Progenitor cell of endocrine pancreas (in vitro differentiated cells): ENCODE measurements around the gene KCNG4. TPM values are rescaled to one million over a fixed set of nuclear protein-coding genes. Genes with fewer than 3 reads are reported as not detected.

Experiments used
- DNase-seq: peaks from one replicate; pipeline ENCODE4 v3.0.0; 2021; ENCODE audit warnings: low spot score; ENCODE audit not compliant: unreplicated experiment
- H3K27ac Mint-ChIP-seq: 2 replicates; pipeline ENCODE4 v1.8.0; 2021; ENCODE audit warnings: mild to moderate bottlenecking, moderate library complexity, mixed read lengths
- H3K27me3 Mint-ChIP-seq: 2 replicates; pipeline ENCODE4 v1.8.0; 2021; ENCODE audit warnings: mixed read lengths
- H3K36me3 Mint-ChIP-seq: 2 replicates; pipeline ENCODE4 v1.8.0; 2022; ENCODE audit warnings: mixed read lengths; ENCODE audit not compliant: insufficient read depth
- H3K4me1 Mint-ChIP-seq: 2 replicates; pipeline ENCODE4 v1.8.0; 2021; ENCODE audit warnings: low read depth, mixed read lengths
- H3K4me3 Mint-ChIP-seq: 2 replicates; pipeline ENCODE4 v1.8.0; 2021; ENCODE audit warnings: low read depth, mild to moderate bottlenecking, moderate library complexity, mixed read lengths
- H3K9me3 Mint-ChIP-seq: 2 replicates; pipeline ENCODE4 v1.8.0; 2021; ENCODE audit warnings: low read depth, mixed read lengths
- total RNA-seq: library from RNA; stranded (reverse); gene quantifications from 2 replicates; pipeline ENCODE4 v1.2.1, GENCODE V29; 2021
- TF ChIP-seq, protein P1 (sequence below): fragments of 200-600 bp; sonication (generic); IDR thresholded peaks from one replicate; pipeline ENCODE4 v1.5.0; 2021; ENCODE audit warnings: antibody characterized with exemption, mild to moderate bottlenecking; ENCODE audit not compliant: unreplicated experiment

The KCNG4 gene
- total RNA-seq, 1 donor from 2014 or later = not detected

DNA sequence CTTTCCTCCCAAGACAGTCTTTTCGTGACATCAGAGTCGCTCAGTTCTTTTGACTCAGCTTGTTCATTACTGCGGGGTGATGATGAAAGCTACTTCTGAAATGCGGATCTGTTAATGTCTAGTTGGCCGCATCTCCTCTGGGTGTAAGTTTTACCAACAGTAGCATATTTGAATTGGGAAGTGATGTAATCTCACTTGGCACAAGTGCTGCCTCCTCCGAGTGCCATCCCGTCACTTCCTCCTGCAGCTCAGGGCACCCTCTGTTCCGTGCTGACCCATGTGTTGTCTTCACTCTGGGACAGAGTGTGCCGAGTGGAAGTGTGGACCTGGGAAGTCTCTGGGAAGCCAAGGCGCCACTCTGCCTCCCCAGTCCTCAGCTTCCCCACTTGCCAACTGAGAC lies 40.0 kb downstream of the KCNG4 start:
- H3K9me3 Mint-ChIP-seq = peaks cover 3% of the 10 kb centered on the region
- H3K4me3 Mint-ChIP-seq = no peak overlapping the region
- H3K27me3 Mint-ChIP-seq = peaks cover 20% of the 10 kb centered on the region
- peaks cover 3% of the 10 kb centered on the region for H3K4me1 Mint-ChIP-seq
- no peaks in the 10 kb centered on the region for H3K36me3 Mint-ChIP-seq
- TF ChIP-seq, protein P1, sequence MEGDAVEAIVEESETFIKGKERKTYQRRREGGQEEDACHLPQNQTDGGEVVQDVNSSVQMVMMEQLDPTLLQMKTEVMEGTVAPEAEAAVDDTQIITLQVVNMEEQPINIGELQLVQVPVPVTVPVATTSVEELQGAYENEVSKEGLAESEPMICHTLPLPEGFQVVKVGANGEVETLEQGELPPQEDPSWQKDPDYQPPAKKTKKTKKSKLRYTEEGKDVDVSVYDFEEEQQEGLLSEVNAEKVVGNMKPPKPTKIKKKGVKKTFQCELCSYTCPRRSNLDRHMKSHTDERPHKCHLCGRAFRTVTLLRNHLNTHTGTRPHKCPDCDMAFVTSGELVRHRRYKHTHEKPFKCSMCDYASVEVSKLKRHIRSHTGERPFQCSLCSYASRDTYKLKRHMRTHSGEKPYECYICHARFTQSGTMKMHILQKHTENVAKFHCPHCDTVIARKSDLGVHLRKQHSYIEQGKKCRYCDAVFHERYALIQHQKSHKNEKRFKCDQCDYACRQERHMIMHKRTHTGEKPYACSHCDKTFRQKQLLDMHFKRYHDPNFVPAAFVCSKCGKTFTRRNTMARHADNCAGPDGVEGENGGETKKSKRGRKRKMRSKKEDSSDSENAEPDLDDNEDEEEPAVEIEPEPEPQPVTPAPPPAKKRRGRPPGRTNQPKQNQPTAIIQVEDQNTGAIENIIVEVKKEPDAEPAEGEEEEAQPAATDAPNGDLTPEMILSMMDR = no peak
- DNase-seq = no peak
- H3K27ac Mint-ChIP-seq = no peak overlapping the region

DNA sequence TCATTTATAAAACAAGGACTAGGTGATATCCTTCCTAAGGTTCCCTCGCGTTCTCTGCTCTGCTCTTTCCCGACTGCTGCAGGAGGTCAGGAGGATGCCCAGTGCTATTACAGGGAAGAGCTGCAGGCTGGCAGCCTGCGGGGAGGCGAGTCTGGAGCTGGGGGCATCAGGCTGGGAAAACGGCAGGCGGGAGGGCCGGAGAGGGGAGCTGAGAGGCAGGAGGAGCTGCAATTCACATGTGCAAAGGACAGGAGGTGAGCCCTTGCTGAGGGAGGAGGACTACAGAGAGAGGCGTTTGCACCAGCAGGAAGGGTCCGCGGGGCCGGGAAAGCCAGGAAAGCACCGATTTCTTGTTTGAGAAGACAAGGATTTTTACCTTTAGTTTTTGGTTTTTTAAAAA lies 40.7 kb downstream of the KCNG4 start:
- Mint-ChIP-seq H3K36me3 (no peaks in the 10 kb centered on the region), H3K27me3 (peaks cover 21% of the 10 kb centered on the region), H3K9me3 (peaks cover 3% of the 10 kb centered on the region), H3K27ac (no peak overlapping the region), H3K4me3 (no peak overlapping the region), H3K4me1 (peaks cover 3% of the 10 kb centered on the region)
- no peak for DNase-seq
- TF ChIP-seq, protein P1 = no peak

GRCh38 chr16:84198401-84198800 lies 41.4 kb downstream of the KCNG4 start:
- Mint-ChIP-seq H3K27me3 (peaks cover 27% of the 10 kb centered on the region), H3K4me1 (peaks cover 3% of the 10 kb centered on the region), H3K27ac (no peak overlapping the region), H3K9me3 (no peaks in the 10 kb centered on the region), H3K36me3 (no peaks in the 10 kb centered on the region), H3K4me3 (no peak overlapping the region)
- no peak for DNase-seq
- TF ChIP-seq, protein P1 = no peak

DNA sequence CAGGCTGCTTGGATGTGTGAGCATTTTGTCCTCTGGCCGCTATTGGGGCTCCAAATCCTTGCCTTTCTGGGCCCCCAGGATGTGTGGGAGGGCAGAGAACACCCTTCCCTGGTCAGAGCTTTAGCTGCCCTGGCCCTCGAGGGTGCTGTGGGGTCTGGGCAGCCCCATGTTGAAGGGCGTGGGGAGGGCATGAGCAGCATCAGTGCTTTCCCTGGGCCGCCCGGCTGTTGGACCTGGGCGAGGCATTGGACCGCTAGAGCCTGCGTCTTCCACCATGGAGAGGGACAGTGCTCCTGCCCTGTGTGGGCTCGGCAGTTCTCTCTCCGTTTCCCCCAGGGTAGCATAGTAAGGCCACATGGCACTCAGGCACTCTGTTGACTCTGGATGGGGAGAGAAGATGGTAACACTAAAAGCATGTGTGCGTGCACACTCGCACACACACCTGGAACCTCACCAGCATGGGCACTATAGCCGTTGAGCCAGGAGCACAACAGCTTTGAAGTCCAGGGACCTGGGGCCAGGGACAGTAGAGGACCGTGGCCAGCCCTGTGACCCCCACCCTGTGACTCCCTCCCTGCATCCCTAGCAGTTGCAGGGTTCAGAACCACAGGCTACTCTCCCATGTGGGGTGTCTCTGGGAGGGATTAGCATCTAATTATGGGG lies 42.2 kb downstream of the KCNG4 start:
- DNase-seq = no peak
- TF ChIP-seq, protein P1 = no peak
- no peak overlapping the region for H3K27ac Mint-ChIP-seq
- H3K4me3 Mint-ChIP-seq = no peak overlapping the region
- peaks cover 3% of the 10 kb centered on the region for H3K4me1 Mint-ChIP-seq
- no peaks in the 10 kb centered on the region for H3K9me3 Mint-ChIP-seq
- H3K36me3 Mint-ChIP-seq = no peaks in the 10 kb centered on the region
- H3K27me3 Mint-ChIP-seq = peaks cover 27% of the 10 kb centered on the region

DNA sequence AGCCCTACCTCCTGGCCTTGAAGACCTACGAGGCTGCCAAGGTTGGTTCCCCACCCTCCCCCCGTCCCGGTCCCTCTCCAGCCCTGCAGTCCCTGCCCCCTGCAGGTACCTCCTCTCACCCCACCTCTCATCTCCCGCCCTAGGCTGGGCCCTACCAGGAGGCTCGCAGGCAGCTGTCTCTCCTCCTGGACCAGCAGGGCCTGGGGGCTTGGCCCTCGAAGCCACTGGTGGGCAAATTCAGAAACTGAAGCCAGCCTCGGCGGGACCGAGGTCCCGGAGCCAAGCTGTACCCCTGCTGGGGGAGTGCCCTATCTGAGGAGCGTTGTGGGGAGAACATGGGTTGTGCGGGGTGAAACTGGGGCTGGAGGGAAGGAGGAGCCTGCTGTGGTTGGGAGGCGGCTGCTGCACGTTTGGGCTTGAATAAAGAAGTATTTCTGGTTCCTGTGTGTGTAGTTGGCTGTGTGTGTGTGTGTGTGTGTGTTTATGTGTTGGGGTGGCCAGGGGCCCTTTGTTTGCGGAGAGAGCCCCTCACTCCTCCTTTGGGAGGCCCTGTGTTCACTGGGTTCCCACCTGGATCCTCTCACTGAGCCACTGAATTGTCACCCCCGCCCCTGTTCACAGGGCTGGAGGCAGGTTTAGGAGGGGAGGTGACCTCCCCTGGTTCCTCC lies 43.0 kb downstream of the KCNG4 start:
- no peak for DNase-seq
- peaks cover 27% of the 10 kb centered on the region for H3K27me3 Mint-ChIP-seq
- peaks cover 3% of the 10 kb centered on the region for H3K4me1 Mint-ChIP-seq
- no peak overlapping the region for H3K4me3 Mint-ChIP-seq
- no peaks in the 10 kb centered on the region for H3K36me3 Mint-ChIP-seq
- no peak overlapping the region for H3K27ac Mint-ChIP-seq
- TF ChIP-seq, protein P1 = no peak
- no peaks in the 10 kb centered on the region for H3K9me3 Mint-ChIP-seq
